SK-N-SH (cell line): ENCODE data around the gene C2CD4C. TPM values are rescaled to one million over a fixed set of nuclear protein-coding genes. Genes with fewer than 3 reads are reported as not detected.
"Not testable (repeated sequence)": the region's sequence is repeated elsewhere in the genome, so short reads cannot be mapped to it uniquely, and the experiment has no call there.

Source experiments
- CTCF ChIA-PET: fragments of 300-600, 350-600 bp; formaldehyde crosslinking; extraction: SDS; loops from one replicate; lab custom pipeline; 2021; lab: Yijun Ruan, JAX
- POLR2A ChIA-PET: fragments of 350-600 bp; sonication (Branson Sonifier 250); formaldehyde crosslinking; extraction: SDS; loops from one replicate; lab custom pipeline; 2020; ENCODE audit warnings: antibody characterized with exemption, inconsistent platforms; lab: Yijun Ruan, JAX
- DNase-seq: peaks from one replicate; pipeline ENCODE4 v3.0.0; 2012
- H2AFZ ChIP-seq: fragments of 200-600 bp; sonication (generic); 2 replicates; pipeline ENCODE4 v1.8.1; 2016; ENCODE audit warnings: antibody characterized with exemption, mild to moderate bottlenecking, low read depth
- H3F3A ChIP-seq: fragments of 200-600 bp; sonication (generic); replicated peaks from 2 replicates; pipeline ENCODE3; 2016; ENCODE audit warnings: antibody characterized with exemption, mild to moderate bottlenecking; ENCODE audit not compliant: insufficient read depth
- H3K27ac ChIP-seq, 2 experiments: fragments of 200-500 bp in 1 of 2; fragments of 200-600 bp in 1 of 2; sonication (Bioruptor generic) in 1 of 2; sonication (generic), shearing (Covaris generic) in 1 of 2; 2 replicates each; pipeline versions ENCODE4 v1.5.1 to v1.6.1; 2014 to 2016; ENCODE audit warnings: low read depth in 2 of 2, inconsistent platforms in 1 of 2, low read length in 1 of 2, mild to moderate bottlenecking in 1 of 2, mixed read lengths in 1 of 2
- H3K27me3 ChIP-seq: fragments of 200-600 bp; sonication (generic), shearing (Covaris generic); 2 replicates; pipeline ENCODE4 v1.6.1; 2016; ENCODE audit warnings: mixed run types; ENCODE audit not compliant: insufficient read depth
- H3K36me3 ChIP-seq, 2 experiments: fragments of 200-500 bp in 1 of 2; fragments of 200-600 bp in 1 of 2; sonication (Bioruptor generic) in 1 of 2; sonication (generic) in 1 of 2; replicated peaks in 1 of 2; 2 replicates each; pipeline versions ENCODE3 to v1.5.1; 2014 to 2016; ENCODE audit warnings: low read length in 1 of 2, mild to moderate bottlenecking in 1 of 2; ENCODE audit not compliant: insufficient read depth in 2 of 2, control insufficient read depth in 1 of 2
- H3K4me1 ChIP-seq, 2 experiments: fragments of 200-500 bp in 1 of 2; fragments of 200-600 bp in 1 of 2; sonication (Bioruptor generic) in 1 of 2; sonication (generic), shearing (Covaris generic) in 1 of 2; 2 replicates each; pipeline versions ENCODE4 v1.5.1 to v1.6.1; 2014 to 2016; ENCODE audit warnings: low read depth in 1 of 2, low read length in 1 of 2, mixed run types in 1 of 2; ENCODE audit not compliant: insufficient read depth in 2 of 2, control insufficient read depth in 1 of 2
- H3K4me2 ChIP-seq: fragments of 200-600 bp; sonication (generic), shearing (Covaris generic); 2 replicates; pipeline ENCODE4 v1.6.1; 2017; ENCODE audit warnings: mixed run types
- H3K4me3 ChIP-seq, 2 experiments: fragments of 200-500 bp in 1 of 2; fragments of 200-600 bp in 1 of 2; sonication (Bioruptor generic) in 1 of 2; sonication (generic), shearing (Covaris generic) in 1 of 2; 2 replicates each; pipeline versions ENCODE4 v1.5.1 to v1.8.1; 2014 to 2016; ENCODE audit warnings: low read depth in 2 of 2, inconsistent platforms in 1 of 2, low read length in 1 of 2, mild to moderate bottlenecking in 1 of 2, mixed read lengths in 1 of 2, moderate library complexity in 1 of 2
- H3K79me2 ChIP-seq: fragments of 200-600 bp; sonication (generic); 2 replicates; pipeline ENCODE4 v1.8.1; 2017; ENCODE audit warnings: mild to moderate bottlenecking; ENCODE audit not compliant: insufficient read depth
- H3K9ac ChIP-seq: fragments of 200-600 bp; sonication (generic); 2 replicates; pipeline ENCODE4 v1.6.1; 2017; ENCODE audit warnings: mixed run types
- H3K9me2 ChIP-seq: fragments of 200-600 bp; sonication (generic); 2 replicates; pipeline ENCODE4 v1.6.1; 2017; ENCODE audit warnings: mixed run types
- H3K9me3 ChIP-seq: fragments of 200-600 bp; sonication (generic); 2 replicates; pipeline ENCODE4 v1.6.1; 2017; ENCODE audit warnings: mixed run types, mild to moderate bottlenecking, moderate library complexity
- H4K20me1 ChIP-seq: fragments of 200-600 bp; sonication (generic); 2 replicates; pipeline ENCODE4 v1.6.1; 2017; ENCODE audit warnings: mild to moderate bottlenecking, mixed run types; ENCODE audit not compliant: insufficient read depth
- CHD2 ChIP-seq: fragments of 150-350 bp; IDR thresholded peaks from 2 replicates; pipeline ENCODE4 v1.6.1; 2018; ENCODE audit warnings: low read length; ENCODE audit not compliant: partially characterized antibody
- ELF1 ChIP-seq: IDR thresholded peaks from 2 replicates; pipeline ENCODE4 v1.4.0; 2012
- EZH2phosphoT487 ChIP-seq: fragments of 200-600 bp; sonication (generic); IDR thresholded peaks from 2 replicates; pipeline ENCODE4 v1.6.1; 2017; ENCODE audit warnings: low read depth, mixed run types, mild to moderate bottlenecking, antibody characterized with exemption, moderate library complexity, borderline replicate concordance
- FOSL2 ChIP-seq: IDR thresholded peaks from 2 replicates; pipeline ENCODE4 v1.4.0; 2012; ENCODE audit warnings: low read depth, mild to moderate bottlenecking, moderate library complexity, borderline replicate concordance
- JUND ChIP-seq: IDR thresholded peaks from 2 replicates; pipeline ENCODE4 v1.4.0; 2012
- MEF2A ChIP-seq: IDR thresholded peaks from 2 replicates; pipeline ENCODE4 v1.4.0; 2012; ENCODE audit warnings: low read depth, borderline replicate concordance
- NFIC ChIP-seq: IDR thresholded peaks from 2 replicates; pipeline ENCODE4 v1.4.0; 2012; ENCODE audit warnings: borderline replicate concordance
- TAF1 ChIP-seq: IDR thresholded peaks from 2 replicates; pipeline ENCODE4 v1.6.1; 2012; ENCODE audit warnings: low read depth, mild to moderate bottlenecking, low read length, moderate library complexity, borderline replicate concordance
- TCF12 ChIP-seq: IDR thresholded peaks from 2 replicates; pipeline ENCODE4 v1.4.0; 2012
- TEAD4 ChIP-seq: IDR thresholded peaks from 2 replicates; pipeline ENCODE4 v1.4.0; 2012; ENCODE audit warnings: mild to moderate bottlenecking, borderline replicate concordance; ENCODE audit not compliant: insufficient read depth
- WGBS: methylation state at CpG from one replicate; pipeline ENCODE4 v1.1.6; 2017; ENCODE audit warnings: low lambda C conversion rate; 5-methylcytosine and 5-hydroxymethylcytosine counted together
- polyA plus RNA-seq, 3 experiments: library from polyadenylated mRNA; depleted of rRNA; stranded (reverse); fragments of >200 nt; gene quantifications; 2 replicates each; pipeline ENCODE4 v1.2.3, GENCODE V29; 2012
- TF ChIP-seq, protein P1 (sequence below): IDR thresholded peaks from 2 replicates; pipeline ENCODE4 v1.4.0; 2012; ENCODE audit warnings: low read depth, borderline replicate concordance

Gene C2CD4C
- polyA plus RNA-seq, 1 of the 3 experiments (the other 2 are of a cell fraction), result 0.23 TPM

GRCh38 chr19:387777-388176 lies 21.2 kb downstream of the C2CD4C start:
- H3K9ac ChIP-seq, result no peak overlapping the region
- ChIA-PET POLR2A (no interaction called here), CTCF (interaction anchor here (1.0 kb wide), 1 partner anchor 123 kb away, joined by 4 read pairs; no protein-coding TSS in a partner anchor)
- WGBS, result 68% methylated on average over 15 of the region's 21 CpGs
- no peaks in the 10 kb centered on the region for H3F3A ChIP-seq
- no peak overlapping the region for H3K27ac ChIP-seq
- no peaks in the 10 kb centered on the region for H3K79me2 ChIP-seq
- H2AFZ ChIP-seq, result no peak overlapping the region
- H3K4me2 ChIP-seq, result no peak overlapping the region
- H4K20me1 ChIP-seq, result no peaks in the 10 kb centered on the region
- H3K9me3 ChIP-seq, result no peaks in the 10 kb centered on the region
- peaks cover 0 to 3% of the 10 kb centered on the region in 2 experiments; a peak in 1 of 4 replicates for H3K4me1 ChIP-seq
- H3K9me2 ChIP-seq, result no peaks in the 10 kb centered on the region
- no peaks in the 10 kb centered on the region for H3K36me3 ChIP-seq
- TF ChIP-seq TCF12 (no peak), EZH2phosphoT487 (no peak), CHD2 (no peak), ELF1 (no peak), MEF2A (no peak), FOSL2 (no peak), TEAD4 (no peak), TAF1 (no peak), NFIC (no peak), JUND (no peak)
- TF ChIP-seq, protein P1, sequence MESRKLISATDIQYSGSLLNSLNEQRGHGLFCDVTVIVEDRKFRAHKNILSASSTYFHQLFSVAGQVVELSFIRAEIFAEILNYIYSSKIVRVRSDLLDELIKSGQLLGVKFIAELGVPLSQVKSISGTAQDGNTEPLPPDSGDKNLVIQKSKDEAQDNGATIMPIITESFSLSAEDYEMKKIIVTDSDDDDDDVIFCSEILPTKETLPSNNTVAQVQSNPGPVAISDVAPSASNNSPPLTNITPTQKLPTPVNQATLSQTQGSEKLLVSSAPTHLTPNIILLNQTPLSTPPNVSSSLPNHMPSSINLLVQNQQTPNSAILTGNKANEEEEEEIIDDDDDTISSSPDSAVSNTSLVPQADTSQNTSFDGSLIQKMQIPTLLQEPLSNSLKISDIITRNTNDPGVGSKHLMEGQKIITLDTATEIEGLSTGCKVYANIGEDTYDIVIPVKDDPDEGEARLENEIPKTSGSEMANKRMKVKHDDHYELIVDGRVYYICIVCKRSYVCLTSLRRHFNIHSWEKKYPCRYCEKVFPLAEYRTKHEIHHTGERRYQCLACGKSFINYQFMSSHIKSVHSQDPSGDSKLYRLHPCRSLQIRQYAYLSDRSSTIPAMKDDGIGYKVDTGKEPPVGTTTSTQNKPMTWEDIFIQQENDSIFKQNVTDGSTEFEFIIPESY, result no peak
- DNase-seq, result no peak
- H3K4me3 ChIP-seq, result no peak overlapping the region
- no peaks in the 10 kb centered on the region for H3K27me3 ChIP-seq

GRCh38 chr19:386632-387301 lies 22.2 kb downstream of the C2CD4C start:
- H3K4me3 ChIP-seq, H3K4me2 ChIP-seq, H3K9me2 ChIP-seq, H4K20me1 ChIP-seq, POLR2A ChIA-PET, H3K9ac ChIP-seq, H3K79me2 ChIP-seq, H3K27me3 ChIP-seq, H3K27ac ChIP-seq, DNase-seq, H3K9me3 ChIP-seq, H3F3A ChIP-seq, H2AFZ ChIP-seq, H3K4me1 ChIP-seq, H3K36me3 ChIP-seq: not testable (repeated sequence)
- CTCF ChIA-PET, result interaction anchor here (0.8 kb wide), 1 partner anchor 26 kb away, joined by 3 read pairs; no protein-coding TSS in a partner anchor
- 82% methylated on average over 5 of the region's 22 CpGs for WGBS

DNA sequence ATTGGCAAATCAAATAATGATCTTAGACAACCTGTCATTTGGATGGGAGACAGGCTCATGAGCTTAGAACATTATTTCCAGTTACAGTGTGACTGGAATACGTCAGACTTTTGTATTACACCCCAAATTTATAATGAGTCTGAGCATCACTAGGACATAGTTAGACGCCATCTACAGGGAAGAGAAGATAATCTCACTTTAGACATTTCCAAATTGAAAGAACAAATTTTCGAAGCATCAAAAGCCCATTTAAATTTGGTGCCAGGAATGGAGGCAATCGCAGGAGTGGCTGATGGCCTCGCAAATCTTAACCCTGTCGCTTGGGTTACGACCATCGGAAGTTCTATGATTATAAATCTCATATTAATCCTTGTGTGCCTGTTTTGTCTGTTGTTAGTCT lies 22.8 kb downstream of the C2CD4C start:
- H3K9me3 ChIP-seq, H3F3A ChIP-seq, H3K4me2 ChIP-seq, H3K4me3 ChIP-seq, H3K27me3 ChIP-seq, H3K27ac ChIP-seq, H3K9ac ChIP-seq, DNase-seq, H3K36me3 ChIP-seq, H3K4me1 ChIP-seq, POLR2A ChIA-PET, H2AFZ ChIP-seq, H4K20me1 ChIP-seq, H3K79me2 ChIP-seq, H3K9me2 ChIP-seq: not testable (repeated sequence)
- WGBS, result 63% methylated on average over 8 of the region's 8 CpGs
- CTCF ChIA-PET, result interaction anchor here (0.8 kb wide), 1 partner anchor 26 kb away, joined by 3 read pairs; no protein-coding TSS in a partner anchor
